Measurements from ENCODE around the gene ITIH2. TPM values are rescaled to one million over a fixed set of nuclear protein-coding genes. Genes with fewer than 3 reads are reported as not detected.

Gene ITIH2
- total RNA-seq, 1 donor, result not detected

DNA sequence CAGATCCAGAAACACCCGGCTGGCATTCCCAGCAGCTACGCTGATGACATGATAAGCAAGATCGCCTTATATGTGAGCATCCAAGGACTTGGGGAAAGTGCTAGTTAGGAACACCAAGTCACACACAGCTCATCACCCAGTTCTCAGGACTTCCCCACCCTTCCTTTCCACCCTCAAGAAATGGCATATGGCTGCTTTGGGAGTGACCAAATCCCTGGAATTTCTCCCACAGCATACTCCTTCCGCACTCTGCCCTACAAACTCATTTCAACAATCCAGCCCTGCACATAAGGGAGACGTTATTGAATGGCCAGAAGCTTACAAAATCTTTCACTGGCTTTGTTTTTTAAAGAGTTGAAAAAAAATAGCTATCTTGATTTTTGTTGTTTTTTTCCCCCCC is 40.6 kb upstream of the ITIH2 start:
- no peak overlapping the region for H3K4me3 ChIP-seq (ENCODE audit: insufficient read depth, low read length)
- no peak for TF ChIP-seq CTCF (IDR thresholded peaks at IDR 0.05; ENCODE audit: extremely low read depth, low read depth, low read length)
- no peaks in the 10 kb centered on the region for H3K4me1 ChIP-seq (ENCODE audit: insufficient read depth, low read length)
- DNase-seq (ENCODE audit: insufficient read length, low spot score, missing footprints), result no peak
- H3K9me3 ChIP-seq (ENCODE audit: low read depth, low read length), result no peaks in the 10 kb centered on the region
- H3K27ac ChIP-seq (ENCODE audit: low read depth, low read length), result no peak overlapping the region
- H3K79me2 ChIP-seq (ENCODE audit: insufficient read depth, low read length), result no peaks in the 10 kb centered on the region
- H3K36me3 ChIP-seq (ENCODE audit: insufficient read depth, low read length), result no peaks in the 10 kb centered on the region
- H2AFZ ChIP-seq (ENCODE audit: low read length), result no peak overlapping the region
- peaks cover 15% of the 10 kb centered on the region for H3K27me3 ChIP-seq (ENCODE audit: insufficient read depth, low read length)
- no peak overlapping the region for H3K4me2 ChIP-seq (ENCODE audit: insufficient read depth, low read length)
- no peaks in the 10 kb centered on the region for H4K20me1 ChIP-seq (ENCODE audit: insufficient read depth, low read length)

- H3K4me2 ChIP-seq (ENCODE audit: insufficient read depth, low read length), result no peak overlapping the region
- H4K20me1 ChIP-seq (ENCODE audit: insufficient read depth, low read length), result no peaks in the 10 kb centered on the region
- DNase-seq (ENCODE audit: insufficient read length, low spot score, missing footprints), result no peak
Observed at GRCh38 chr10:7664707-7665106, 38.4 kb upstream of the ITIH2 start.

DNA sequence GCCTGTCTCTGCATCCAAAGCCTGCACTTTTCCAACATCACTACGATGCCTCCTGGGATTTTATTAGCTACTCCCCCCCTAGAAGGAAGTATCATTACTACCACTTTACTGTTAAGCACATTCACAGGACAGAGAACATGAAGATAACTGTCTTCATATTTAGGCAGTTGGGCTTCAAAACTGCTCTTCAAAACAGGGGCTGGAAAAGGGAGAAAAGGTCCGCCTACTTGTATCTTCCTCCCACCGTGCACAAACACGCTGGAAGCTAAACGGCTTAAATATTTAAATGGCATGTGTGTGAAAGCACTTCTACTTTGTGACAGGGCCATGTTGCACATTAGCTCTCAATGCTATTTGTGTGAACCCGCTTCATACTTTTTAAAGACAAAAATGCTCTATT is 37.3 kb upstream of the ITIH2 start:
- H3K4me2 ChIP-seq (ENCODE audit: insufficient read depth, low read length), result no peak overlapping the region
- H3K36me3 ChIP-seq (ENCODE audit: insufficient read depth, low read length), result no peaks in the 10 kb centered on the region
- H4K20me1 ChIP-seq (ENCODE audit: insufficient read depth, low read length), result no peaks in the 10 kb centered on the region
- peaks cover 18% of the 10 kb centered on the region for H3K27me3 ChIP-seq (ENCODE audit: insufficient read depth, low read length)
- H2AFZ ChIP-seq (ENCODE audit: low read length), result no peak overlapping the region
- TF ChIP-seq CTCF (IDR thresholded peaks at IDR 0.05; ENCODE audit: extremely low read depth, low read depth, low read length), result no peak
- H3K27ac ChIP-seq (ENCODE audit: low read depth, low read length), result no peak overlapping the region
- H3K9me3 ChIP-seq (ENCODE audit: low read depth, low read length), result no peaks in the 10 kb centered on the region
- no peaks in the 10 kb centered on the region for H3K79me2 ChIP-seq (ENCODE audit: insufficient read depth, low read length)
- no peaks in the 10 kb centered on the region for H3K4me1 ChIP-seq (ENCODE audit: insufficient read depth, low read length)
- DNase-seq (ENCODE audit: insufficient read length, low spot score, missing footprints), result no peak
- no peak overlapping the region for H3K4me3 ChIP-seq (ENCODE audit: insufficient read depth, low read length)

More at GRCh38 chr10:7664707-7665106, 38.4 kb upstream of the ITIH2 start:
- H3K4me1 ChIP-seq (ENCODE audit: insufficient read depth, low read length), result no peaks in the 10 kb centered on the region
- no peaks in the 10 kb centered on the region for H3K36me3 ChIP-seq (ENCODE audit: insufficient read depth, low read length)
- H2AFZ ChIP-seq (ENCODE audit: low read length), result no peak overlapping the region
- no peaks in the 10 kb centered on the region for H3K9me3 ChIP-seq (ENCODE audit: low read depth, low read length)
- peaks cover 18% of the 10 kb centered on the region for H3K27me3 ChIP-seq (ENCODE audit: insufficient read depth, low read length)
- H3K27ac ChIP-seq (ENCODE audit: low read depth, low read length), result no peak overlapping the region
- no peaks in the 10 kb centered on the region for H3K79me2 ChIP-seq (ENCODE audit: insufficient read depth, low read length)
- no peak overlapping the region for H3K4me3 ChIP-seq (ENCODE audit: insufficient read depth, low read length)
- TF ChIP-seq CTCF (IDR thresholded peaks at IDR 0.05; ENCODE audit: extremely low read depth, low read depth, low read length), result no peak

GRCh38 chr10:7666253-7667023 is 36.7 kb upstream of the ITIH2 start, which contains the start of gene ITIH5:
ITIH5 (minus strand) TSS chr10:7666966; CDS start chr10:7666892, 74 bp downstream.
- H3K27ac ChIP-seq (ENCODE audit: low read depth, low read length), result no peak within 1 kb of the TSS
- no peaks in the 10 kb centered on the region for H3K4me1 ChIP-seq (ENCODE audit: insufficient read depth, low read length)
- H3K9me3 ChIP-seq (ENCODE audit: low read depth, low read length), result no peaks in the 10 kb centered on the region
- H3K27me3 ChIP-seq (ENCODE audit: insufficient read depth, low read length), result peaks cover 18% of the 10 kb centered on the region
- H3K4me2 ChIP-seq (ENCODE audit: insufficient read depth, low read length), result no peak within 1 kb of the TSS
- H3K4me3 ChIP-seq (ENCODE audit: insufficient read depth, low read length), result no peak within 1 kb of the TSS
- no peaks in the 10 kb centered on the region for H4K20me1 ChIP-seq (ENCODE audit: insufficient read depth, low read length)
- DNase-seq (ENCODE audit: insufficient read length, low spot score, missing footprints), result no peak
- TF ChIP-seq CTCF (IDR thresholded peaks at IDR 0.05; ENCODE audit: extremely low read depth, low read depth, low read length), result no peak
- no peaks in the 10 kb centered on the region for H3K36me3 ChIP-seq (ENCODE audit: insufficient read depth, low read length)
- no peak within 1 kb of the TSS for H2AFZ ChIP-seq (ENCODE audit: low read length)
- H3K79me2 ChIP-seq (ENCODE audit: insufficient read depth, low read length), result no peaks in the 10 kb centered on the region

Measured in osteoblast (primary cell).